Duodenal mucosa (tissue), 2 donors: ENCODE data around the gene CREG2.

Experiments
- H3K27ac ChIP-seq: one replicate; pipeline ENCODE4 v1.7.0; 2013; ENCODE audit warnings: low read depth, low read length
- H3K27me3 ChIP-seq, 2 donors: one replicate each; pipeline ENCODE4 v1.7.0; 2013; ENCODE audit warnings: low read length in 2 of 2, control low read depth in 1 of 2; ENCODE audit not compliant: insufficient read depth in 2 of 2, control insufficient read depth in 1 of 2
- H3K36me3 ChIP-seq, 2 donors: one replicate each; pipeline ENCODE4 v1.7.0; 2013; ENCODE audit warnings: low read length in 2 of 2, control low read depth in 1 of 2; ENCODE audit not compliant: insufficient read depth in 2 of 2, control insufficient read depth in 1 of 2
- H3K4me1 ChIP-seq, 2 donors: one replicate each; pipeline ENCODE4 v1.7.0; 2013; ENCODE audit warnings: low read length in 2 of 2, control low read depth in 1 of 2; ENCODE audit not compliant: insufficient read depth in 2 of 2, control insufficient read depth in 1 of 2
- H3K4me3 ChIP-seq, 2 donors: one replicate each; pipeline ENCODE4 v1.7.0; 2013; ENCODE audit warnings: low read length in 2 of 2, low read depth in 1 of 2
- H3K9ac ChIP-seq, 2 donors: one replicate each; pipeline ENCODE4 v1.7.0; 2013; ENCODE audit warnings: low read length in 2 of 2, low read depth in 1 of 2
- H3K9me3 ChIP-seq, 2 donors: one replicate each; pipeline ENCODE4 v1.7.0; 2013; ENCODE audit warnings: low read length in 2 of 2, control low read depth in 1 of 2; ENCODE audit not compliant: control insufficient read depth in 1 of 2

CREG2 gene

GRCh38 chr2:101362316-101362715 is 25.0 kb downstream of the CREG2 start:
- Histone ChIP-seq H3K36me3 (no peaks in the 10 kb centered on the region), H3K9ac (no peak overlapping the region), H3K4me1 (peaks cover 10 to 14% of the 10 kb centered on the region in 2 donors), H3K4me3 (no peak overlapping the region), H3K27me3 (no peaks in the 10 kb centered on the region), H3K9me3 (no peaks in the 10 kb centered on the region), H3K27ac (no peak overlapping the region)

GRCh38 chr2:101361522-101361921 is 25.8 kb downstream of the CREG2 start:
- H3K4me1 ChIP-seq = peaks cover 10 to 14% of the 10 kb centered on the region in 2 donors
- no peak overlapping the region for H3K27ac ChIP-seq
- no peaks in the 10 kb centered on the region for H3K27me3 ChIP-seq
- H3K9ac ChIP-seq = no peak overlapping the region
- no peaks in the 10 kb centered on the region for H3K36me3 ChIP-seq
- H3K4me3 ChIP-seq = no peak overlapping the region
- no peaks in the 10 kb centered on the region for H3K9me3 ChIP-seq

GRCh38 chr2:101361121-101361520 is 26.2 kb downstream of the CREG2 start:
- Histone ChIP-seq H3K4me1 (peaks cover 10 to 14% of the 10 kb centered on the region in 2 donors), H3K27ac (no peak overlapping the region), H3K36me3 (no peaks in the 10 kb centered on the region), H3K9me3 (no peaks in the 10 kb centered on the region), H3K27me3 (no peaks in the 10 kb centered on the region), H3K4me3 (no peak overlapping the region), H3K9ac (no peak overlapping the region)

GRCh38 chr2:101360232-101360631 is 27.1 kb downstream of the CREG2 start:
- Histone ChIP-seq H3K9me3 (no peaks in the 10 kb centered on the region), H3K4me3 (no peak overlapping the region), H3K4me1 (peaks cover 10 to 14% of the 10 kb centered on the region in 2 donors), H3K27me3 (no peaks in the 10 kb centered on the region), H3K36me3 (no peaks in the 10 kb centered on the region), H3K9ac (no peak overlapping the region), H3K27ac (no peak overlapping the region)

- H3K27ac ChIP-seq = no peak overlapping the region
- H3K4me1 ChIP-seq = peaks cover 10 to 14% of the 10 kb centered on the region in 2 donors
- H3K9me3 ChIP-seq = no peaks in the 10 kb centered on the region
These were observed 27.8 kb downstream of the CREG2 start for GRCh38 chr2:101359410-101359954.

GRCh38 chr2:101357376-101357775 is 29.9 kb downstream of the CREG2 start:
- H3K27me3 ChIP-seq = no peaks in the 10 kb centered on the region
- H3K4me1 ChIP-seq = peaks cover 10 to 14% of the 10 kb centered on the region in 2 donors
- no peaks in the 10 kb centered on the region for H3K36me3 ChIP-seq
- no peak overlapping the region for H3K9ac ChIP-seq
- H3K27ac ChIP-seq = no peak overlapping the region
- no peaks in the 10 kb centered on the region for H3K9me3 ChIP-seq
- H3K4me3 ChIP-seq = no peak overlapping the region

More at GRCh38 chr2:101359410-101359954, 27.8 kb downstream of the CREG2 start:
- H3K27me3 ChIP-seq = no peaks in the 10 kb centered on the region
- H3K36me3 ChIP-seq = no peaks in the 10 kb centered on the region
- no peak overlapping the region for H3K9ac ChIP-seq
- no peak overlapping the region for H3K4me3 ChIP-seq

- Histone ChIP-seq H3K27me3 (no peaks in the 10 kb centered on the region), H3K9ac (no peak overlapping the region), H3K4me1 (peaks cover 7 to 13% of the 10 kb centered on the region in 2 donors), H3K36me3 (no peaks in the 10 kb centered on the region), H3K9me3 (no peaks in the 10 kb centered on the region), H3K4me3 (no peak overlapping the region), H3K27ac (no peak overlapping the region)
These were observed 30.8 kb downstream of the CREG2 start for GRCh38 chr2:101356521-101356920.

GRCh38 chr2:101356055-101356454 is 31.2 kb downstream of the CREG2 start:
- no peak overlapping the region for H3K4me3 ChIP-seq
- H3K9me3 ChIP-seq = no peaks in the 10 kb centered on the region
- H3K36me3 ChIP-seq = no peaks in the 10 kb centered on the region
- H3K4me1 ChIP-seq = peaks cover 2 to 9% of the 10 kb centered on the region in 2 donors
- H3K27ac ChIP-seq = no peak overlapping the region
- H3K9ac ChIP-seq = no peak overlapping the region
- H3K27me3 ChIP-seq = no peaks in the 10 kb centered on the region

- no peak overlapping the region for H3K27ac ChIP-seq
- peaks cover 0 to 5% of the 10 kb centered on the region in 2 donors for H3K4me1 ChIP-seq
- no peaks in the 10 kb centered on the region for H3K36me3 ChIP-seq
- no peaks in the 10 kb centered on the region for H3K9me3 ChIP-seq
- H3K4me3 ChIP-seq = no peak overlapping the region
- H3K27me3 ChIP-seq = no peaks in the 10 kb centered on the region
- H3K9ac ChIP-seq = no peak overlapping the region
These were observed 31.8 kb downstream of the CREG2 start for GRCh38 chr2:101355401-101356054.

- Histone ChIP-seq H3K4me3 (no peak overlapping the region), H3K9me3 (no peaks in the 10 kb centered on the region), H3K27me3 (no peaks in the 10 kb centered on the region), H3K27ac (no peak overlapping the region), H3K9ac (no peak overlapping the region), H3K36me3 (no peaks in the 10 kb centered on the region), H3K4me1 (no peaks in the 10 kb centered on the region)
These were observed 32.6 kb downstream of the CREG2 start for GRCh38 chr2:101354420-101355311.
